Caco-2 (cell line): ENCODE results near the gene OSBPL10. TPM values are rescaled to one million over a fixed set of nuclear protein-coding genes. Genes with fewer than 3 reads are reported as not detected.

Source experiments
- BruUV-seq: library from RNA; stranded (reverse); fragments of 400-500 nt; replicated peaks from 2 replicates; lab custom pipeline; 2021; lab: Mats Ljungman, UMichigan
- CTCF ChIA-PET: fragments of 300-600 bp; sonication (Branson Sonifier 250); formaldehyde crosslinking; loops from one replicate; lab custom pipeline; 2022; ENCODE audit warnings: antibody characterized with exemption; lab: Charles Lee
- POLR2A ChIA-PET: fragments of 300-600 bp; sonication (Branson Sonifier 250); formaldehyde crosslinking; loops from one replicate; lab custom pipeline; 2022; ENCODE audit warnings: antibody characterized with exemption; lab: Charles Lee
- DNase-seq, 2 experiments: peaks; one replicate each; pipeline versions ENCODE4 v3.0.0 to v3.0.0-alpha.2; 2020 to 2022
- H3K27me3 ChIP-seq: replicated peaks from 2 replicates; pipeline ENCODE4 v1.6.0; 2011; ENCODE audit warnings: low read length; ENCODE audit not compliant: control insufficient read depth, insufficient read depth
- H3K36me3 ChIP-seq: 2 replicates; pipeline ENCODE4 v1.5.1; 2011; ENCODE audit warnings: low read length; ENCODE audit not compliant: control insufficient read depth, insufficient read depth
- H3K4me1 ChIP-seq: fragments of 250-450 bp; sonication (Bioruptor Pico); 2 replicates; pipeline ENCODE4 v1.5.1; 2020; ENCODE audit warnings: mild to moderate bottlenecking
- H3K4me3 ChIP-seq: 2 replicates; pipeline ENCODE4 v1.5.1; 2011; ENCODE audit warnings: low read depth, mild to moderate bottlenecking, control low read depth, low read length
- H3K9me3 ChIP-seq: fragments of 250-450 bp; sonication (Bioruptor Pico); 2 replicates; pipeline ENCODE4 v1.5.1; 2020; ENCODE audit warnings: mild to moderate bottlenecking, moderate library complexity
- H3K27ac Mint-ChIP-seq: one replicate; pipeline ENCODE4 v1.8.0; 2022; ENCODE audit warnings: mixed read lengths; ENCODE audit not compliant: unreplicated experiment
- H3K27me3 Mint-ChIP-seq: one replicate; pipeline ENCODE4 v1.8.0; 2022; ENCODE audit warnings: mixed read lengths; ENCODE audit not compliant: insufficient read depth, unreplicated experiment
- H3K36me3 Mint-ChIP-seq: one replicate; pipeline ENCODE4 v1.8.0; 2022; ENCODE audit warnings: mild to moderate bottlenecking, mixed read lengths; ENCODE audit not compliant: insufficient read depth, unreplicated experiment
- H3K4me1 Mint-ChIP-seq: one replicate; pipeline ENCODE4 v1.8.0; 2022; ENCODE audit warnings: low read depth, mixed read lengths; ENCODE audit not compliant: unreplicated experiment
- H3K4me3 Mint-ChIP-seq: one replicate; pipeline ENCODE4 v1.8.0; 2022; ENCODE audit warnings: mild to moderate bottlenecking, moderate library complexity, mixed read lengths; ENCODE audit not compliant: unreplicated experiment
- H3K9me3 Mint-ChIP-seq: one replicate; pipeline ENCODE4 v1.8.0; 2022; ENCODE audit warnings: mixed read lengths; ENCODE audit not compliant: unreplicated experiment
- intact Hi-C: fragments of 100-400 bp; cut with micrococcal nuclease; formaldehyde crosslinking; loops from one replicate; pipeline ENCODE4 v1.10.0; 2022; ENCODE audit not compliant: unreplicated experiment
- total RNA-seq: library from RNA; stranded (reverse); gene quantifications from 2 replicates; pipeline ENCODE4 v1.2.3, GENCODE V29; 2022
- TF ChIP-seq, protein P1 (sequence below), 2 experiments: fragments of 200-600 bp in 1 of 2; IDR thresholded peaks; 1 replicate in 1 of 2; 2 replicates in 1 of 2; pipeline versions ENCODE4 v1.5.1 to v1.8.0; 2011 to 2022; ENCODE audit warnings: antibody characterized with exemption in 1 of 2, control low read depth in 1 of 2, inconsistent platforms in 1 of 2, low read depth in 1 of 2, low read length in 1 of 2, mild to moderate bottlenecking in 1 of 2, moderate library complexity in 1 of 2; ENCODE audit not compliant: insufficient read depth in 1 of 2, severe bottlenecking in 1 of 2, unreplicated experiment in 1 of 2

Gene OSBPL10
- total RNA-seq, 1 experiment from 2014 or later: 71.2 TPM

DNA sequence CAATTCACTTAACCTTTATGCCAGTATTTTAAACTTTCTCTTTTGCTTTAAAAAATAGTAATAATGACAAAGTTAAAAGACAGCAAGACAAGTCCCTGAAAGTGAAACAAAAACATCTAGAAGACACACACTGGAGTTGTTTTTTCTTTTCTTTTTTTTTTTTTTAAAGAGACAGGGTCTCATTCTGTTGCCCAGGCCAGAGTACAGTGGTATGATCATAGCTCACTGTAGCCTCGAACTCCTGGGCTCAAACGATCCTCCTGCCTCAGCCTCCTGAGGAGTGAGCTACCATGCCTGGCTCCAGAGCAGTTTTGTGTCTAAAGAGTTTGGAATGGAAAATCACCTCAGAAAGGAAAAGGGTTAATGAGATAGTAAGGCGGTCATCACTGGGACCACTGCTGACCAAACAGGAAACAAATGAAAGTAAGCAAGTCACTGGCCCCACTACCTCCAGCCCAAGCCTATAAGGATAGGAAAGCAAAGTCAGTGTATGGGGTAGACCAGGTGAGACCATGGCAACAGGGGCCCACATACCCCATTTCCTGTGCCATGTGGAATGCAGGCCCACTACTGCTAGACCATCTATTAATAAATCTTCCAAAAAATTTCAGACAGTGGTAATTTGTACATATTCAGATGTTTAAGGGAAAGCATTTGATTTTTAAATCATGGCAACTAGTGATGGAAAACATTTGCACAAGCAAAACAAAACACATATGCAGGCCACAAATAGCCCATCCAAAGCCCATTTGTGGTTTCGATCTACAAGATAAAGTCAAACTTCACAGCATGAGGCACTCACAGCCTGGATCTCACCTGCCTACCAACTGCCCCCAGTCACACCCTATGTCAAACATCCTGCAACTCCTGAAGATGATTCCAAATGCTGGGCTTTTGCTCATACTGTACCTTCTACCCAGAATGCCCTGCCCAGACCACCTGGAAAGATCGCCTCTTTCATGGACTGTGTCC, 62.6 kb downstream of the OSBPL10 start:
- DNase-seq: no peak
- POLR2A ChIA-PET: no interaction called here
- peaks cover 55% of the 10 kb centered on the region for H3K4me1 ChIP-seq
- TF ChIP-seq, protein P1, sequence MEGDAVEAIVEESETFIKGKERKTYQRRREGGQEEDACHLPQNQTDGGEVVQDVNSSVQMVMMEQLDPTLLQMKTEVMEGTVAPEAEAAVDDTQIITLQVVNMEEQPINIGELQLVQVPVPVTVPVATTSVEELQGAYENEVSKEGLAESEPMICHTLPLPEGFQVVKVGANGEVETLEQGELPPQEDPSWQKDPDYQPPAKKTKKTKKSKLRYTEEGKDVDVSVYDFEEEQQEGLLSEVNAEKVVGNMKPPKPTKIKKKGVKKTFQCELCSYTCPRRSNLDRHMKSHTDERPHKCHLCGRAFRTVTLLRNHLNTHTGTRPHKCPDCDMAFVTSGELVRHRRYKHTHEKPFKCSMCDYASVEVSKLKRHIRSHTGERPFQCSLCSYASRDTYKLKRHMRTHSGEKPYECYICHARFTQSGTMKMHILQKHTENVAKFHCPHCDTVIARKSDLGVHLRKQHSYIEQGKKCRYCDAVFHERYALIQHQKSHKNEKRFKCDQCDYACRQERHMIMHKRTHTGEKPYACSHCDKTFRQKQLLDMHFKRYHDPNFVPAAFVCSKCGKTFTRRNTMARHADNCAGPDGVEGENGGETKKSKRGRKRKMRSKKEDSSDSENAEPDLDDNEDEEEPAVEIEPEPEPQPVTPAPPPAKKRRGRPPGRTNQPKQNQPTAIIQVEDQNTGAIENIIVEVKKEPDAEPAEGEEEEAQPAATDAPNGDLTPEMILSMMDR (IDR thresholded peaks at IDR 0.05; ENCODE audit: insufficient read depth in 1 of 2, low read depth in 1 of 2, low read length in 1 of 2, severe bottlenecking in 1 of 2, unreplicated experiment in 1 of 2): no peak
- Mint-ChIP-seq H3K27me3 (no peaks in the 10 kb centered on the region), H3K36me3 (peaks cover 26% of the 10 kb centered on the region), H3K9me3 (peaks cover 14% of the 10 kb centered on the region), H3K4me3 (no peak overlapping the region), H3K27ac (peak overlapping the region; percentile 83), H3K4me1 (peaks cover 57% of the 10 kb centered on the region)
- BruUV-seq: no TSS peak
- H3K4me3 ChIP-seq: no peak overlapping the region
- no peaks in the 10 kb centered on the region for H3K36me3 ChIP-seq
- CTCF ChIA-PET: interaction anchor here (1.3 kb wide), 1 partner anchor 22 kb away, joined by 3 read pairs; no protein-coding TSS in a partner anchor
- intact Hi-C loops: no loop called here
- H3K9me3 ChIP-seq: peaks cover 6% of the 10 kb centered on the region; the same call in 1 of the 2 replicates
- H3K27me3 ChIP-seq: no peaks in the 10 kb centered on the region

DNA sequence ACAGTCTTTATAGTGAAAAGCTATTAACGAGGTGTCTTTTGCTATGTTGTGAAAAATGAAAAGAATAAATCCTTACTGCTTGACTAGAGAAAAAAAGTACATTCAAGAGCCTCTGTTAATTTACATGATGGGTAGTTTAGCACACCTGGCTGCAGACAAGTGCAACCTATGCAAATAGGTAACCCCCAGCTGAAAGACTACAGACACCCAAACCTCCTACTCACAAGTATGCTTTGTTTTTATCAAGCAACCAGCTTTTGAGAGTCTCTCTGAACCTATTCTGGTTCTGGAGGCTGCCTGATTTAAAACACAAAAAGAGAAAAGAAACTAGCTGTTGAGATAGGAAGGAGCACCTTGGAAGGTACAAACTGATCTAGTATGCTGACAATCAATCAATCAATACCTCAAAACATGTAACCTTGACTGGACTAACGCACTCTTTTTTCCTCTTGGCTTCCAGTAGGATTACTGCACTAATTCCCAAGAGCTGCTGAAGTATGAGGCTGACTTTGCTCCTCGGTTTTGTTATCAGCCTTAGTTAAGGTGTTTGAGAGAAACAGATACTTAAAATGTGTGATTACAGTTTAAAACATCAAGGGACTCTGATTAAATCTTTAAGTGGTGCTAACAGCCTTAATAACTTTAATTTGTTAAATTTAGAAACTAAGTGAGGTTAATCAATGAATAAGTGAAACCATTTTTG, 63.6 kb downstream of the OSBPL10 start:
- H3K9me3 ChIP-seq: peaks cover 6% of the 10 kb centered on the region; the same call in 1 of the 2 replicates
- peaks cover 14% of the 10 kb centered on the region for H3K9me3 Mint-ChIP-seq
- intact Hi-C loops: no loop called here
- no peaks in the 10 kb centered on the region for H3K27me3 Mint-ChIP-seq
- no peak overlapping the region for H3K4me3 ChIP-seq
- peak overlapping the region; percentile 17 for H3K27ac Mint-ChIP-seq
- TF ChIP-seq, protein P1 (IDR thresholded peaks at IDR 0.05; ENCODE audit: insufficient read depth in 1 of 2, low read depth in 1 of 2, low read length in 1 of 2, severe bottlenecking in 1 of 2, unreplicated experiment in 1 of 2): no peak
- BruUV-seq: no TSS peak
- no peaks in the 10 kb centered on the region for H3K27me3 ChIP-seq
- POLR2A ChIA-PET: no interaction called here
- H3K4me1 Mint-ChIP-seq: peaks cover 49% of the 10 kb centered on the region
- no peak overlapping the region for H3K4me3 Mint-ChIP-seq
- peaks cover 22% of the 10 kb centered on the region for H3K36me3 Mint-ChIP-seq
- no peaks in the 10 kb centered on the region for H3K36me3 ChIP-seq
- no peak for DNase-seq
- H3K4me1 ChIP-seq: peaks cover 50% of the 10 kb centered on the region
- CTCF ChIA-PET: interaction anchor here (1.3 kb wide), 1 partner anchor 21 kb away, joined by 3 read pairs; no protein-coding TSS in a partner anchor

DNA sequence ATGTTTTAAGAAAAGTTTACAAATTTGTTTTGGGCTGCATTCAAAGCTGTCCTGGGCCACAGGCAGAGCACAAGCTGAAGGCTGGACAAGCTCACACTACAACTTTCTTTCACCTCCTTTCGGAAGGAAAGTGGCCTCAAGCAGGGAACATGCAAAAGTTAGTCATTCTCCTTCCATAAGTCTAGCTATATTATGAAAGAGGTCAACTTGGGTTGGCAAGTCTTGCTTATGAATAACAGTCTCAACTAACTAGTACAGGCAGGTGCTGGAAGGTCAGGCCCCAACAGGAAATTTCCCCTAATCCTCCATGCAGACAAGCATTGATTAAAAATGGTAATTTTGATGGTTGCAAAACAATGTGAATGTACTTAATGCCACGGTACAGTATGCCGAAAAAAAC, 69.4 kb downstream of the OSBPL10 start:
- intact Hi-C loops: no loop called here
- BruUV-seq: no TSS peak
- Histone ChIP-seq H3K9me3 (no peaks in the 10 kb centered on the region), H3K27me3 (no peaks in the 10 kb centered on the region), H3K36me3 (no peaks in the 10 kb centered on the region), H3K4me3 (no peak overlapping the region), H3K4me1 (peaks cover 2% of the 10 kb centered on the region)
- H3K9me3 Mint-ChIP-seq: no peaks in the 10 kb centered on the region
- peaks cover 21% of the 10 kb centered on the region for H3K36me3 Mint-ChIP-seq
- POLR2A ChIA-PET: interaction anchor here (0.7 kb wide), 1 partner anchor 100 kb away, joined by 3 read pairs; no protein-coding TSS in a partner anchor
- DNase-seq: no peak
- TF ChIP-seq, protein P1 (IDR thresholded peaks at IDR 0.05; ENCODE audit: insufficient read depth in 1 of 2, low read depth in 1 of 2, low read length in 1 of 2, severe bottlenecking in 1 of 2, unreplicated experiment in 1 of 2): no peak
- H3K27ac Mint-ChIP-seq: no peak overlapping the region
- CTCF ChIA-PET: no interaction called here
- peaks cover 5% of the 10 kb centered on the region for H3K4me1 Mint-ChIP-seq
- H3K4me3 Mint-ChIP-seq: no peak overlapping the region
- no peaks in the 10 kb centered on the region for H3K27me3 Mint-ChIP-seq
